HG03139 (cell line): Measurements from ENCODE around the gene RRAGA.
"Not testable (repeated sequence)": the region's sequence is repeated elsewhere in the genome, so short reads cannot be mapped to it uniquely, and the experiment has no call there.

Experiments used
- ATAC-seq: cut with Tn5 transposase; IDR thresholded peaks from one replicate; pipeline ENCODE4 v1.9.1; 2021; ENCODE audit not compliant: unreplicated experiment

RRAGA gene

DNA sequence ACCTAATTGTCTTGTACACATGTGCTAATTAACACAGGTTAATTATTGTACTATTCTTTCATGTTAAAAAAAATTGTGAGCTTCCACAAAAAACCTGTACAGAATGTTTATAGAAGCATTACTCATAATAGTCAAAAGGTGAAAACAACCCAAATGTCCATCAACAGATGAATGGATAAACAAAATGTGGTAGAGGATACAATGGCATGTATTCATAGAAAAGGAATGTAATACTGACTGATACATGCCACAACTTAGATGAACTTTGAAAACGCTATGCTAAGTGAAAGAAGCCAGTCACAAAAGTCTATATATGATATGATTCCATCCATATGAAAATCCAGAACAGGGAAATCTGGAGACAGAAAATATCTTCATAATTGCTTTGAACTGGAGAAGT is 25.6 kb downstream of the RRAGA start:
- no peak for ATAC-seq

DNA sequence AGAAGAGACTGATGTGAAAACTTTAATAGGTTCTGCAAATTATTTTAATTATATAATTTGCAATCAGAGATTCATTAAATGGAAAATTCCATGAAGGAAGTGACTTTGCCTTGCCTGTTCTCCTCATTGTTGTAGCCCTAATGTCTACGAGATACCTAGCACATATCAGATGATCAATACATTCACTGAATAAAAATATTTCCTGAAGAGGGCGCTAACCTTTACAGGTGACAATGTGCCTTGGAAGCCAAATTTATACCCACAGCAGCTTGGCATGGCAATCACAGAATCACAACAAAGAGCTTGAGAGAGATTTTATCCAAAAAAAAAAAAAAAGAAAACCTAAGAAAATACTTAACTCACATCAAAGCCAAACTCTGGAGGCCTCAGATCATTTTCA is 36.1 kb downstream of the RRAGA start:
- ATAC-seq, result no peak

DNA sequence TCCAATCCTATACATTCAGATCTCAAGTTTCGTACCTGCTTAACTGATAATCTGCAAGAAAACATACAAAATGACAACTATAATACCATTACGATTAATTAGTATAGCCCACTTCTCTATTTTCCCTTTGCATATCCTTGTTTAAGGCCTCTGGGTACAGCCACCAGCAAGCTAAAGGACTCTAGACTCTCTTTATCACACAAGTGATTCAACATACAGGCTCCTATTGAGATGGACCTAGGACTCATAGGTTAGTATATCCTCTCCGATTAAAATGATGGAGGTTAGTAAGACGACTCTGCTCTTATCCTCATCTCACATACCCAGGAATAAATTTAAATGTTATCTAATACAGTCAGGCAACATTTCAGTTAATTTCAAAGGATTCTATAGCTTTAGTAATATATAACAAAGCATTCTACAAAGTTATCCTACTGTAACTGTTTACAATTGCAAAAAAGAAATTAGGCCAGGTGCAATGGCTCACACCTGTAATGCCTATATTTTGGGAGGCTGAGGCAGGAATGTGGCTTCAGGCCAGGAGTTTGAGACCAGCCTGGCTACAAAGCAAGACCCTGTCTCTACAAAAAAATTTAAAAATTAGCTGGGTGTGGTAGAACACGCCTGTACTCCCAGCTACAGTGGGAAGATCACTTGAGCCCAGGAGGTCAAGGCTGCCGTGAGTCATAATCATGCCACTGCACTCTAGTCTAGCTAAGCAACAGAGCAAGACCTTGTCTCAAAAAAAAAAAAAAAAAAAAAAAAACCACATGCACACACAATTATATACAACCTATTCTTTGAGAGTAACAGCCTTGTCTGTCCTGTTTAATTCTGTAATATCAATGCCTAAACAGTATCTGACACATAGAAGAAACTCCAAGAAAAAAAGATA is 38.1 kb downstream of the RRAGA start:
- ATAC-seq, result no peak

DNA sequence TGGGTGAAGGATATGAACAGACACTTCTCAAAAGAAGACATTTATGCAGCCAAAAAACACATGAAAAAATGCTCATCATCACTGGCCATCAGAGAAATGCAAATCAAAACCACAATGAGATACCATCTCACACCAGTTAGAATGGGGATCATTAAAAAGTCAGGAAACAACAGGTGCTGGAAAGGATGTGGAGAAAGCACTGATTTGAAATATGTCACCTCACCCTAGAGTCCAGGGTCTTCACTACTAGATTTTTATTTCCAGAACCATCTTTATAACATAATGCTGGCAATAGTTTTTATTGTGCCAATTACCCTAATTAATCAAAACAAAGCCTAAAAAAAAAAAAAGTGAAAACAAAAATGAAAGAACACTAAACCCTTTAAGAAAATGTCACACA is 48.2 kb downstream of the RRAGA start:
- ATAC-seq, result not testable (repeated sequence)
